Measurements from ENCODE around the gene CHPF2.

The CHPF2 gene

DNA sequence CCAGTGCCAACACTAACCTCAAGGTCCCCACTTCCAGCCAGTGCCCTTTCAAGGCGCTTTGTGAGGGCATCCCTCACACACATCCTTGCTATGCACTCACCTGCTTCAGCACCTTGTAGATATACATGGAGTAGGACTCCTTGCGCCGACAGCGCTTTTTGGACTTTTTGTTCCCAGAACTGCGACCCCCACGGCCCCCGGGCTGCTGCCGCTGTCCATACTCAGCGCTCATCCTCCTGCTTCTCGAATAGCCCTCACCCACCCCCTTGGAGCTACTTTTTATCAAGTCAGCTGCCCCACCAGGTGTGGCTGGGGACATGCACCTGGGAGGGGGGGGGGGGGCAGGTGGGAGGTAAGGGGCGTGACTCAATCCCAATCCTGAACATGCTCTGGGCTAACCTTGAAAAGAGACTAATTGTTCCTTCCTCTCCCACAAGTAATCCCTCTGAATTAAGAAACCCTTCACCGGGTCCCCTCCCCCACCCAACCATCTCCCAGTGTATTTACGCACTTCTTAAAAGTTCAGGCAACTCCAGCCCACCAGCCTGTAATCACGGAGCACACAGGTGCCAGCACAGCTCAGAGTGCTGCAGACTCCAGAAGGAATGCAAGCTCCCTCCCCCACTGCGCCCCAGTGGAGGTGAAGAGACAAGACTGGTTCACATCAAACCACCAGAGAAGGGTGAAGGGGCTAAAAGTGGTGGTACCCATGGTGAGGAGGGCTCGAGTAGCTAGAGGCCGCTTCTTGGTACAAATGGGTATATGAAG lies 22.0 kb upstream of the CHPF2 start, which contains the start of gene H2BK1:
Gene H2BK1, minus strand, starts transcription at position 402 of the 768 bp plus-strand sequence. Its CDS starts 170 bp downstream, at position 232.
- no peak for DNase-seq (ENCODE audit: low read depth)
- no peak within 1 kb of the TSS for H3K4me3 ChIP-seq (ENCODE audit: control insufficient read depth, low read depth, low read length)
- TF ChIP-seq, protein P1, sequence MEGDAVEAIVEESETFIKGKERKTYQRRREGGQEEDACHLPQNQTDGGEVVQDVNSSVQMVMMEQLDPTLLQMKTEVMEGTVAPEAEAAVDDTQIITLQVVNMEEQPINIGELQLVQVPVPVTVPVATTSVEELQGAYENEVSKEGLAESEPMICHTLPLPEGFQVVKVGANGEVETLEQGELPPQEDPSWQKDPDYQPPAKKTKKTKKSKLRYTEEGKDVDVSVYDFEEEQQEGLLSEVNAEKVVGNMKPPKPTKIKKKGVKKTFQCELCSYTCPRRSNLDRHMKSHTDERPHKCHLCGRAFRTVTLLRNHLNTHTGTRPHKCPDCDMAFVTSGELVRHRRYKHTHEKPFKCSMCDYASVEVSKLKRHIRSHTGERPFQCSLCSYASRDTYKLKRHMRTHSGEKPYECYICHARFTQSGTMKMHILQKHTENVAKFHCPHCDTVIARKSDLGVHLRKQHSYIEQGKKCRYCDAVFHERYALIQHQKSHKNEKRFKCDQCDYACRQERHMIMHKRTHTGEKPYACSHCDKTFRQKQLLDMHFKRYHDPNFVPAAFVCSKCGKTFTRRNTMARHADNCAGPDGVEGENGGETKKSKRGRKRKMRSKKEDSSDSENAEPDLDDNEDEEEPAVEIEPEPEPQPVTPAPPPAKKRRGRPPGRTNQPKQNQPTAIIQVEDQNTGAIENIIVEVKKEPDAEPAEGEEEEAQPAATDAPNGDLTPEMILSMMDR (IDR thresholded peaks at IDR 0.05; ENCODE audit: control insufficient read depth, insufficient read depth, low read depth, low read length, missing control alignments) = no peak

DNA sequence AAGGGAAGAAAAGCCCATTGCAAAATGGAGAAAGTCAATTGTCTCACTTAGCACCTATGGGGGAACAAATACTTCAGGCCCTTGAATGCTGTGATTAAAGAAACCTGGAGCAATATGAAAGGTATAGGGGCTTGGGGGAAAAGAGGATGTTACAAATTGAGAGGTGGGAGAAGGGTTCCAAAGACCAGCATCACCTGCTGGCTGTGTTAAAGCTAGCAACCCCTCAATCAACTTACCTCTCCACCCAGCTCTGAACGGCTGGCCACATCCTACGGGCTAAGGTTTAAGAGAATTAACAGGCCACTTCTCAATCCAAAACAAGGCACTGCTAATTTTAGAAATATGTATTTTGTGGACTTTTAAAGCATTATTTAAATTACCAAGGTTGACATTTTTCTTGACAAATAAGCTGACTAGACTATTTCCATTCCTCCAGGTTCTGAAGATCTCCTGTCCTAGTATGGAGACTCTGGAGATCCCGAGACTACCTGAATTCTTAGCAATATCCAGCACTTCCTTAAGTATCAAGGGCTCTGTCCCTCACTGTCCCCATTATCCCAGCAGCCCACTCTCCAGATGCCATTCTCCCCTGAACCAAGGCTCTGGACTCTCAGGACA lies 21.0 kb upstream of the CHPF2 start:
- DNase-seq (ENCODE audit: low read depth) = no peak
- H3K4me3 ChIP-seq (ENCODE audit: control insufficient read depth, low read depth, low read length) = no peak overlapping the region
- TF ChIP-seq, protein P1 (IDR thresholded peaks at IDR 0.05; ENCODE audit: control insufficient read depth, insufficient read depth, low read depth, low read length, missing control alignments) = no peak

DNA sequence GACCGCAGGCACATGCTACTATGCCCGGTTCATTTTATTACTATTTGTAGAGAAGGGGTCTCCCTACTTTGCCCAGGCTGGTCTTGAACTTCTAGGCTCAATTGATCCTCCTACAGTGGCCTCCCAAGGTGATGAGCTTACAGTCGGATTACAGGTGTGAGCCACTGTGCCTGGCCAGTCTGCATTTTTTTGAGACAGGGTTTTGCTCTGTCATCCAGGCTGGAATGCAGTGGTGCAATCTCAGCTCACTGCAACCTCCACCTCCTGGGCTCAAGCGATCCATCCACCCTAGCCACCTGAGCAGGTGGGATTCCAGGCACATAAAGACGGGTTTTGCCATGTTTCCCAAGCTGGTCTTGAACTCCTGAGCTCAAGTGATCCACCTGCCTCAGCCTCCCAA lies 19.7 kb upstream of the CHPF2 start:
- H3K4me3 ChIP-seq (ENCODE audit: control insufficient read depth, low read depth, low read length) = no peak overlapping the region
- TF ChIP-seq, protein P1 (IDR thresholded peaks at IDR 0.05; ENCODE audit: control insufficient read depth, insufficient read depth, low read depth, low read length, missing control alignments) = no peak
- no peak for DNase-seq (ENCODE audit: low read depth)

DNA sequence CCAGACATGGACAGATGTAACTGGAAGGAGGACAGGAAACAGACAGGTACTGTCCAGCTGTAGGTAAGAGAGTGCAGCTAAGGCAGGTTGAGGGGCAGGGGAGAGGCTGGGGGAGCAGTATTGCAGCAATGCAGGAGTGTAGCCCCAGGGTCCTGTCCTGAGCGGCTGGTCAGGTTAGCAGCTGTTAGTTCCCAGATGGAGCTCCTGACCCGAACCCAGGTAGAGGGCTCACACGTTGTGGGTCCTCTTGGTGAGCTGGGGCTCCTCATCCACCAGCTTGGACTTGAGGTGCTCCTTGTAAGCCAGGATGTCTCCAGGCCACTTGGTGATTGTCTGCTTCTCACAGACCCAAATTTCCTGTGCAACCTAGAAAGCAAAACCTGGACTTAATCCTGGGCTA lies 18.5 kb upstream of the CHPF2 start:
- no peak overlapping the region for H3K4me3 ChIP-seq (ENCODE audit: control insufficient read depth, low read depth, low read length)
- no peak for DNase-seq (ENCODE audit: low read depth)
- TF ChIP-seq, protein P1 (IDR thresholded peaks at IDR 0.05; ENCODE audit: control insufficient read depth, insufficient read depth, low read depth, low read length, missing control alignments) = no peak

DNA sequence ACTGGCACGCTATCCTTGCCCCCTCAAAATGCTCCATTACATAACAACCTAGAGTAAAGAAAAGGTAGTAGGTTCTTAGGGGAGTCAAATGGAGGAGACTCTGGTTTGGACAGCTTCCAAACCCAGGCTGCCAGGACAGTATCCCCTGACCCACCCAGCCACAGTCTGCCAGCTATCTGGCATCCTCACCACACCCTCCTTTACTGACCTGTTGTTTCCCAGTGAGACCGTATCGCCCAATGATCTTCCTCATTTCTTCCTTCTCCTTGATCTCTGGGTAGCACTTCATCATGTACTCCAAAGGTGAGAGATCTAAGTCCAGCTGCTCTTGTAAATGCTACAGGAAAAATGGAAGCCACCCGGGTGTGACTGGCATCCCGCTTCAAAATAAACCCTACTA lies 16.9 kb upstream of the CHPF2 start:
- no peak for DNase-seq (ENCODE audit: low read depth)
- TF ChIP-seq, protein P1 (IDR thresholded peaks at IDR 0.05; ENCODE audit: control insufficient read depth, insufficient read depth, low read depth, low read length, missing control alignments) = no peak
- H3K4me3 ChIP-seq (ENCODE audit: control insufficient read depth, low read depth, low read length) = no peak overlapping the region

DNA sequence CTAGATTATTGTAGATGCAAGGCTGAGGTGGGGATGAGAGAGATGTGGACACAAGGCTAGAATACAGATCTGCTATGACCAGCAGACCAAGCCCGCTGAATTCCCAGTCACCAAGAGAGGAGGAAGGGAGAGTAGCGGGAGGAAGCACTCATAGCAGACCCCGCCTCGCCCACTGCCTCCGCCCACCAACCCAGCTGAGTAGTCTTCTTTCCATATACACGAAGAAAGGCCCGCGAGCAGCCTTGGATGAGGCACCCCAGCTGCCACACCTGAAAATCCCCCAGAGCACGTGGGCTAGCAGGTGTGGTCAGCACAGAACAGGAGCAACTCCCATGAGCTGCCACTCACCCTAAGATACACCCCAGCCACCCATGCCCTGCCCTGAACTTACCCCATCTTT lies 14.1 kb upstream of the CHPF2 start:
- TF ChIP-seq, protein P1 (IDR thresholded peaks at IDR 0.05; ENCODE audit: control insufficient read depth, insufficient read depth, low read depth, low read length, missing control alignments) = no peak
- no peak overlapping the region for H3K4me3 ChIP-seq (ENCODE audit: control insufficient read depth, low read depth, low read length)
- no peak for DNase-seq (ENCODE audit: low read depth)
